Panc1 (cell line): ENCODE data around the gene SLC39A5.

Source experiments
- CTCF ChIP-seq: fragments of 450-650 bp; IDR thresholded peaks from 2 replicates; pipeline ENCODE4 v1.5.1; 2017; ENCODE audit warnings: mild to moderate bottlenecking
- POLR2AphosphoS5 ChIP-seq: IDR thresholded peaks from 2 replicates; pipeline ENCODE4 v1.6.1; 2012; ENCODE audit warnings: mild to moderate bottlenecking, low read depth, low read length, moderate library complexity
- SIN3A ChIP-seq: IDR thresholded peaks from 2 replicates; pipeline ENCODE4 v1.6.1; 2012; ENCODE audit warnings: low read depth, mild to moderate bottlenecking, low read length, moderate library complexity, borderline replicate concordance; ENCODE audit not compliant: insufficient read depth
- TF ChIP-seq, protein P1 (sequence below), 2 experiments: IDR thresholded peaks; 2 replicates each; pipeline ENCODE4 v1.6.1; 2011 to 2012; ENCODE audit warnings: low read depth in 2 of 2, control low read depth in 1 of 2, low read length in 1 of 2, mild to moderate bottlenecking in 1 of 2, moderate library complexity in 1 of 2; ENCODE audit not compliant: insufficient read depth in 1 of 2

DNA sequence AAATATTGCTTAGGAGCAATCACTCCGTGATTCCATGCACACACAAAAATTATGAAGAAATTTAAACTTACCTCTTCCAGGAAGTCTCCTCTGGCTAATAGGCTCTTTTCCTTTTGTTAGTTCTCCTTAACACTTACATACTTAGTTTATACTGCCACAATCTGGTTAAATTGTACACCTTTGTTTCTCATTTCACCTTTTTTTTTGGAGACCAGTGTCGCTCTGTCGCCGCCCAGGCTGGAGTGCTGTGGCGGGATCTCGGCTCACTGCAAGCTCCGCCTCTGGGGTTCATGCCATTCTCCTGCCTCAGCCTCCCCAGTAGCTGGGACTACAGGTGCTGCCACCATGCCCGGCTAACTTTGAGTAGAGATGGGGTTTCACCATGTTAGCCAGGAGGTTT, 30.5 kb downstream of the SLC39A5 start:
- no peak for TF ChIP-seq POLR2AphosphoS5
- TF ChIP-seq CTCF: no peak
- TF ChIP-seq SIN3A: no peak
- TF ChIP-seq, protein P1, sequence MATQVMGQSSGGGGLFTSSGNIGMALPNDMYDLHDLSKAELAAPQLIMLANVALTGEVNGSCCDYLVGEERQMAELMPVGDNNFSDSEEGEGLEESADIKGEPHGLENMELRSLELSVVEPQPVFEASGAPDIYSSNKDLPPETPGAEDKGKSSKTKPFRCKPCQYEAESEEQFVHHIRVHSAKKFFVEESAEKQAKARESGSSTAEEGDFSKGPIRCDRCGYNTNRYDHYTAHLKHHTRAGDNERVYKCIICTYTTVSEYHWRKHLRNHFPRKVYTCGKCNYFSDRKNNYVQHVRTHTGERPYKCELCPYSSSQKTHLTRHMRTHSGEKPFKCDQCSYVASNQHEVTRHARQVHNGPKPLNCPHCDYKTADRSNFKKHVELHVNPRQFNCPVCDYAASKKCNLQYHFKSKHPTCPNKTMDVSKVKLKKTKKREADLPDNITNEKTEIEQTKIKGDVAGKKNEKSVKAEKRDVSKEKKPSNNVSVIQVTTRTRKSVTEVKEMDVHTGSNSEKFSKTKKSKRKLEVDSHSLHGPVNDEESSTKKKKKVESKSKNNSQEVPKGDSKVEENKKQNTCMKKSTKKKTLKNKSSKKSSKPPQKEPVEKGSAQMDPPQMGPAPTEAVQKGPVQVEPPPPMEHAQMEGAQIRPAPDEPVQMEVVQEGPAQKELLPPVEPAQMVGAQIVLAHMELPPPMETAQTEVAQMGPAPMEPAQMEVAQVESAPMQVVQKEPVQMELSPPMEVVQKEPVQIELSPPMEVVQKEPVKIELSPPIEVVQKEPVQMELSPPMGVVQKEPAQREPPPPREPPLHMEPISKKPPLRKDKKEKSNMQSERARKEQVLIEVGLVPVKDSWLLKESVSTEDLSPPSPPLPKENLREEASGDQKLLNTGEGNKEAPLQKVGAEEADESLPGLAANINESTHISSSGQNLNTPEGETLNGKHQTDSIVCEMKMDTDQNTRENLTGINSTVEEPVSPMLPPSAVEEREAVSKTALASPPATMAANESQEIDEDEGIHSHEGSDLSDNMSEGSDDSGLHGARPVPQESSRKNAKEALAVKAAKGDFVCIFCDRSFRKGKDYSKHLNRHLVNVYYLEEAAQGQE (IDR thresholded peaks at IDR 0.05; ENCODE audit: insufficient read depth in 1 of 2, low read depth in 2 of 2, low read length in 1 of 2): no peak
